GDM1 (cell line): ENCODE results near the gene RIOX2.
"Not testable (repeated sequence)": the region's sequence is repeated elsewhere in the genome, so short reads cannot be mapped to it uniquely, and the experiment has no call there.

Experiments used
- DNase-seq: peaks from one replicate; lab custom pipeline; 2025; lab: John Stamatoyannopoulos, UW

Gene RIOX2

DNA sequence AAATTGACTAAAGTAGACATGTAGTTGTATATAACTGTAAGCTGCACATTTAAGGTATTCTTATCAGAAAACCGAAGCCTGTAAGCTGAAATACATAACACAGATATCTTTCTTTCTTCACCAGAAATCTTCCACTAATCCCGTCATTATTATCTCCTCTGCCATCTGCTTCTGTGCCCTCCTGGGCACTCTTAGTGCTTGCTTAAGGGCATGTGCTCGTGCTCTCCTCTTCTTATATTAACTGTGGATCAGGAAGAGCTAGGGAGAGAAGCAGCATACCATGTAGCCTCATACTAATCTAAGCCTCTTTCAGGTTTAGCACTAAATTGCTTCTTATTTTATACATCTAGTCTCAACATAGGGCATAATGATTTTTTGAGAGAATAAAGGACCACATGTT is 60.8 kb downstream of the RIOX2 start:
- no peak for DNase-seq

DNA sequence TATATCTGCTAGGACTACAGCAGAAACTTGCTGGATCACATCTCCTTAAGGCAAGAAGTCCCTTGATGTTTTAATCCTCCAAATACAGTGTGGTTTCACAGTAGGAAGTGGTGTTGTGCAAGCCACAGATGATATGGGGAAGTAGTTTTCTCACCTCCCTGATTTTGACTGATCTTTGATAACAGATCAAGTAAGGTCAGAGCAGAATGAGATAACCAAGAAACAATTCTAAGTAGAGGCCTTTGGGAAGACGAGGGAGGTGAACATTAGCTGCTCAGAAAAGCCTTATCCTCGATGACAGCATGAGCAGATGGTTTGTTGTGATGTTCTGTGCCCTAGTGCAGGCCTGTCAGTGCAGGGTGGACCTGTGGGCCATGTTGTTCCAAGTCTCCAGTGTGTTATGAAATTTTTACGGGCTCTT is 61.3 kb downstream of the RIOX2 start:
- DNase-seq: no peak

DNA sequence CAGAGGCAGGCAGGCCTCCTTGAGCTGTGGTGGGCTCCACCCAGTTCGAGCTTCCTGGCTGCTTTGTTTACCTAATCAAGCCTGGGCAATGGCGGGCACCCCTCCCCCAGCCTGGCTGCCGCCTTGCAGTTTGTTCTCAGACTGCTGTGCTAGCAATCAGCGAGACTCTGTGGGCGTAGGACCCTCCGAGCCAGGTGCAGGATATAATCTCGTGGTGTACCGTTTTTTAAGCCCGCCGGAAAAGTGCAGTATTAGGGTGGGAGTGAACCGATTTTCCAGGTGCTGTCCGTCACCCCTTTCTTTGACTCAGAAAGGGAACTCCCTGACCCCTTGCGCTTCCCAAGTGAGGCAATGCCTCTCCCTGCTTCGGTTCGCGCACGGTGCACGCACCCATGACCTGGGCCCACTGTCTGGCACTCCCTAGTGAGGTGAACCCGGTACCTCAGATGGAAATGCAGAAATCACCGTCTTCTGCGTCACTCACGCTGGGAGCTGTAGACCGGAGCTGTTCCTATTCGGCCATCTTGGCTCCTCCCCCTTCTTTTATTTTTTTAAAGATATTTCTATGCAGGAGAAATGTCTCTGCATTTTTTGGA is 61.9 kb downstream of the RIOX2 start:
- DNase-seq: not testable (repeated sequence)

DNA sequence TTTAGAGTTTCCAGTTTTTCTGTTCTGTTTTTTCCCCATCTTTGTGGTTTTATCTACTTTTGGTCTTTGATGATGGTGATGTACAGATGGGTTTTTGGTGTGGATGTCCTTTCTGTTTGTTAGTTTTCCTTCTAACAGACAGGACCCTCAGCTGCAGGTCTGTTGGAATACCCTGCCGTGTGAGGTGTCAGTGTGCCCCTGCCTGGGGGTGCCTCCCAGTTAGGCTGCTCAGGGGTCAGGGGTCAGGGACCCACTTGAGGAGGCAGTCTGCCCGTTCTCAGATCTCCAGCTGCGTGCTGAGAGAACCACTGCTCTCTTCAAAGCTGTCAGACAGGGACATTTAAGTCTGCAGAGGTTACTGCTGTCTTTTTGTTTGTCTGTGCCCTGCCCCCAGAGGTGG is 62.4 kb downstream of the RIOX2 start:
- not testable (repeated sequence) for DNase-seq

DNA sequence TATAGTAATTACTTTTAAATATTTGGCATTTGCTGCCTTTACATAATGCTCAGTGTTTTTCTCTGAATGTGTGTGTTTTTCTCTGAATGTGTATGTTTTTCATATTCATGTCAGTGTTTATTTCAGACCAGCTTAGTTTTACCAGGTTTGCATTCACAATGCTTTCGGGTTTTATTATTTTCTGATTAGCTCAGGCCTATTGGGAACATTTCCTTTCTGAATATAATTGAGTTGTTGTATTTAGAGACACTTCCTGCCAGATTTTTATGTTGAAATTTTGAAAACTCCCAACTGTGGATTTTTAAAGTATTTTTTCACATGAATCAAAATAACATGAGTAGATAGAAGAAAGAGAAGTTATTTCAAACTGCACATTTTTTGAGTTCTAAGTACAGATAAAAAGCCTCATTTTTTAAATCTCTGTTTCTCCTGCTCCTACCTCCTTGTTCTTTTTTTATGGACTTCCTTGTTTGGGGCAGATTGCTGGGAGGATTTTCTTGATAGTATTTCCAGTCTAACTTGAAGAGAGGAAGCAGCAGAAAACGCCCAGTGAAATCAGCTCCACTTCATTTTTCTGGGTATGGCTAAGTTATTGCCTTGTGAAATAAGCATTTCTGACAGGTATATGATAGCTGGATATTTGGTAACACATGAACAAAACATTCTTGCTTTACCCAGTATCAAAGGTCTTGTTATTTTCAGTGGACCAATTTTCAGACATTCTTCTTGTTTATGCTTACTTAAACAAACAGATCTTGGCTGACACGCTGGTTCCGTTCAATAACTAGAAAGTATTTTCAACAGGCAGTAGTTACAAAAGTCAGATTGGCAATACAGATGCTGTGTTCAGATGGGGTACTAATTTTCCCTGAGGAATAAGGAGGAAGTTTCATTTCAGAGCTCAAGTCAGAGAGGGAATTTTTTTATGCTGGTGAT is 70.7 kb downstream of the RIOX2 start:
- no peak for DNase-seq

DNA sequence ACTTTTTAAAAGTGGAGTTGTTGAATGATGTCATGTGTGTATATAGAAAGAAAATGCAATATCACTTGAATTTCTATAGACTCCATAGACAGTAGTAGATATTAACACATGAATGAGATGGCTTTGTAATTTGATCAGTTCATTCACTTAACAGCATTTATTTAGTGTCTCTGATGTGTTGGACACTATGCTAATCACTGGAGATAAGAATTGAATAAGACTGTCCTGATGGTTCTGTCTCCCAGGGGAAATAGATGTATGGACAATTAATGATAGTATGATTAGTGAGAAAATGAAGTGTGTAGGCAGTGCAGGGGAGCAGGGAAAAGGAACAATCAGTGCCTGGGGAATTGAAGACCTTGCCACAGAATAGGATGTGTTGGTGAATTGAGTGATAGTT is 72.9 kb downstream of the RIOX2 start:
- DNase-seq: no peak

DNA sequence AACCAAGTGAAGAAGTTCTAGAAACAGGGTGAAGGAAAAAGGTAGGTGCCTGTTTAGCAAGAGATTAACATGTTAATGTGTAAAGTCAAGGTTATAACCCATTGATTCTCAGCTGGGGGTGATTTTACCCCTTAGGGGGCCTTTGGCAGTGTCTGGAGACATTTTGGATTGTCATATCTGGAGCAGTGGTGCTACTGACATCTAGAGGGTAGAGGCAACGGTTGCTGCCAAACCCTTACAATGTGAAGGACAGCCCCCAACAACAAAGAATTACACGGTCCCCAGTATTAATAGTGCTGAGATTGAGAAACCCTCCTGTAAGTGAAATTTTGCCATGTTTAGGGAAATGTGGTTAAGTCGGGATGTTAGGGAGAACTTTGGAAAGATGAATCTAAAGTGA is 75.7 kb downstream of the RIOX2 start:
- DNase-seq: no peak

DNA sequence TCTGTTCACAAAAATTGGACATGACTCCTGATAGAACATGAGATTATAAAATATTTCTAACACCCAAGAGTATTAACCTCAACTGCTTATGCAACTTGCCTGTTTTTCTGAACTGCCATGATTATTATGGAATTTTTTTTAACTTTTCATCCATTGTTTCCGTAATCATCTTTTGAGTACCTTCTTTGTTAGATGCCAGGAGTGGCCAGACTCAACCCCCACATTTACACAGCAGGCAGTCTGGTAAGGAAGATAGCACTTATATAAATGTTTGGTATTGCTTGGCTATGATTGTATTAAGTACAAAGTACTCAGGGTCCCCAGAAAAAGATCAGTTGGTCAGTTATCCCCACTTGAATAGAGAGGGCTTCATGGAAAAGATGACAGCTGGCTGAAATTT is 76.1 kb downstream of the RIOX2 start:
- no peak for DNase-seq

DNA sequence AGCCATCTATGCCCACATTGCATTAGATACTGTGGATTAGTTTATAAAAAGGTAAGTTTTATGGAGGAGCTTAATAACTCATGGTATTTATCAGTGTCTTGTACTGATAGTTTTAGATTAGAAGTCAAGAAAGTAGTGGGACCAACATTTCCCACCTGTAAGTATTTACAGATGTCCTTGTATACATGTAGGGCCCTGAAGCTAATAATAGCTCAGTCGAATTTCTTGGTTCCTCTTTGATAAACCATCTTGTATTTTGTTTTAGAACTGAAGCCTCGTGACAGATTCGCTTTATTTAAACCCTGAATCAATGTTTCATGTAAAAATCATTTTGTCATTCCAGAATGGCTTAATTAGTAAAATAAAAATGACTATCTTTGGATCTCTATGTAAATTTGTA is 77.0 kb downstream of the RIOX2 start:
- DNase-seq: no peak

DNA sequence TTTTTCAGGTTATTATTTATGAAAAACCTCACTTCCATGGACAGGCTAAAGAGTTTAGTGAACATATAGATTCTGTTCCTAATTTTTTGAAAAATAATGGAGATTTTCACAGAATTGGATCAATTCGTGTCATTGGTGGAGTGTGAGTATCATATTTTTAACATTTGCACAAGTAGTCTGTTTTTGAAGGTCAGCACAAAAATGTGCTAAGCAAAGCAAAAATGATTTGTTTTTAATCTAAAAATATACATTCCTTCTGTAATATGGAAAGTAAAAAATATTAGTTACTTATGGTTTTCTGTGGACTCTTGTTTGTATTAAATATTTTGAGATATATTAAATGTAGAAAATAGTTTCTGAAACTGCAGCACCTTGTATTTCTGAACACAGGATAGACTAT is 79.4 kb downstream of the RIOX2 start:
- DNase-seq: no peak
